Medulla oblongata (tissue), 1 donor: Measurements from ENCODE around the gene ACVRL1.

Source experiments
- DNase-seq: peaks from one replicate; pipeline ENCODE4 v3.0.0-alpha.2; 2015; ENCODE audit errors: extremely low spot score

Gene ACVRL1

GRCh38 chr12:51942501-51943000, 35.2 kb downstream of the ACVRL1 start:
- DNase-seq, result no peak

GRCh38 chr12:51943346-51943745, 36.0 kb downstream of the ACVRL1 start:
- DNase-seq, result no peak

- no peak for DNase-seq
These were observed 37.4 kb downstream of the ACVRL1 start for GRCh38 chr12:51944608-51945233.

- no peak for DNase-seq
These were observed 40.1 kb downstream of the ACVRL1 start for GRCh38 chr12:51947246-51947996.

GRCh38 chr12:51948066-51948465, 40.8 kb downstream of the ACVRL1 start:
- DNase-seq, result no peak

GRCh38 chr12:51949342-51950030, 42.2 kb downstream of the ACVRL1 start:
- DNase-seq, result no peak

- no peak for DNase-seq
These were observed 43.4 kb downstream of the ACVRL1 start for GRCh38 chr12:51950682-51951198.

GRCh38 chr12:51951199-51951842, 44.0 kb downstream of the ACVRL1 start, which contains the start of gene ACVR1B:
TSS of gene ACVR1B (plus strand) at chr12:51951699. CDS start at chr12:51951744, 45 bp downstream.
- peak; percentile 85 for DNase-seq

DNA sequence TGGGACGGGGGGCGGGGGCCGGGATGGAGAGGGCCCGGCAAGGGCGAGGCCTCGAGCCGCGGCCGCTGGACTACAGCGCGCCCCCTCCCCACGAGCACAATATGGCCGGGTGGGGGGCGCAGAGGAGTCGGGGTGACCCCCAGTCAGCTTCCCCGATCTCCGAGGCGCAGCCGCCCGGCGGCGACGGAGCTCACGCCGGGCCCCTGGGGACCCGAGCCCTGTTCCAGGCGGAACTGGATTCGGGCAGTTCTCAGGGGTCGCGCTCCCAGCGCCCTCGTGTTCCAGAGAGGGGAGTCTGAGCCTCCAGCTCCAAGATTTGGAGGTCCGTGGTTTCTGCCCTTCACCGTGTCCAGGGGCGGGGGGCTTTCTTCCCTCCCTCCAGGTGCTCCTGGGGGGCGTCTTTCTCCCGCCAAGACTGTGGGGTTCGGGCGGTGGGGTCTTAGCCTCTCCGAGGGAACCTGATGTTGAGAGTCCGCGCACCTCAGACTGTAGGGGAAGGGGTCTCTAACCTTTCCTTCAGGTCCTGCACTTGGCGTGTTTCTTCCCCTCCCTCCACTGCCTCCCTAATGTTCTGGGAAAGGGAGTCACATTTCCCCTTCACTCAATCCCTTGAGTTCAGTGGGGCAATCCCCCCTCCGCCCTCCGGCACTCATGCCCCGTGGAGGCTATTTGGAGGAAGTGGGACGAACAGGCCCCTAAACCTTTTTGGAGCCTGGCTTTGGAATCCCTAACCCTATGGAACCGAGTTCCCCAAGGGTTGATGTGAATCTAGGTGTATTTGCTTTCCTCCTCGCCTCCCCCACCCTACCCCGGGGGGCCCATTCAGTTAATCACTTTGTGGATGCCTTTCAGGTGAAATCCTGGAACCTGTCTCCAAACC, 44.8 kb downstream of the ACVRL1 start:
- DNase-seq, result no peak

- no peak for DNase-seq
These were observed 45.8 kb downstream of the ACVRL1 start for GRCh38 chr12:51953089-51953488.

DNA sequence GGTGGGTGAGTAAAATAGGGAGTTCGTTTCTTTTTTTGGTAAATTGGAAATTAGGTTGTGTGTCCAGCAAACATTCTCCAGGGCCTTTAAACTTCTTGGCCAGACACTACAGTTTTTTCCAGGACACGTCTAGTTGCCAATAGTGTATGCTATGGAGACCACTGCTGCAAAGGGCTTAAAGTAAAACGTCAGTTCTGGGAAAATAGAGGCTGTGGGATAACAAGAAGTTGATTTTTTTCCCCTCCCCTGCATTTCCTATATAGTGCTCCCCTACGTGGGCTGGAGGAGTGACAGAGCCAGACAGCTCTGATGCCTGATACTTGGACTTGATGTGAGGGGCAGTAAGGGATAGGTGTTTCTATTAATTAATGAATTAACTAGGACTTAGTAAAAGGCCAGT, 46.6 kb downstream of the ACVRL1 start:
- no peak for DNase-seq

- DNase-seq, result no peak
These were observed 47.5 kb downstream of the ACVRL1 start for GRCh38 chr12:51954561-51955361.

GRCh38 chr12:51955702-51956101, 48.4 kb downstream of the ACVRL1 start:
- DNase-seq, result no peak

GRCh38 chr12:51958542-51958941, 51.2 kb downstream of the ACVRL1 start:
- DNase-seq, result no peak

DNA sequence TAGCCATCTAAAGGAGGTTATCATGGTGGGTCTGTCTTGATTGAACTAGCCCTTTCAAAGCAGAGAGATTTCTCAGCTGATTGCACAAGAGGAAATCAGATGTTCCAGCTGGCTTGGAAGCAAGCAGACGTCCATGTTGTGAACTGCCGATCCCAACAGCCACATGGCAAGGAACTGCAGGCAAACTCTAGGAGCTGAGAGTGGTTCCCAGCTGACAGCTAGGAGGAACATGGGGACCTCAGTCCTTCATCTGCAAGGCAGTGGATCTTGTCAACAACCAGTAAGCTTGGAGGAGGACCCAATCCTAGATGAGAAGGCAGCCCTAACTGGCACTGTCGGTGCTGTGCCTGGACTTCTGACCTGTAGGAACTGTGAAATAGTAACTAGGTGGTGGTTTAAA, 51.9 kb downstream of the ACVRL1 start:
- DNase-seq, result no peak

GRCh38 chr12:51959921-51960320, 52.6 kb downstream of the ACVRL1 start:
- DNase-seq, result no peak

GRCh38 chr12:51960488-51960887, 53.2 kb downstream of the ACVRL1 start:
- DNase-seq, result no peak

- DNase-seq, result no peak
These were observed 53.6 kb downstream of the ACVRL1 start for GRCh38 chr12:51960890-51961289.

DNA sequence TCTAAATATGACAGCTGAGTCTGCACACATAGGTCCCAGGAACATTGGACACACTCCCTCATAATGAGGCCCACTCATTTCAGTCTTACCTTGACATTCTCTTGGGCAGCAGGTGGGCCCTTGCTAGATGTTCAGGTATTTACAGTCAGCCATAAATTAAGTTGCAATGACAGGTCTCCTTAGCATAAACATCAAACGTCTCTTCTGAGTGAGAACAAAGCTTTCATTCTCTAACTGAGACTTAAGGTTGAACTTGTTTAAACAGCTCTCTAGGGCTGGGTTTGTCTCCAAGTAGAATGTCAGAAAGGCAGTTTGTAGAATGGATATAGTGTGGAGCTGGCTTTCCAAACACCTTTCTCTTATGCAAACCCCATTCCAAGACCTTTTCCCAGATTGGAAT, 54.5 kb downstream of the ACVRL1 start:
- no peak for DNase-seq

DNA sequence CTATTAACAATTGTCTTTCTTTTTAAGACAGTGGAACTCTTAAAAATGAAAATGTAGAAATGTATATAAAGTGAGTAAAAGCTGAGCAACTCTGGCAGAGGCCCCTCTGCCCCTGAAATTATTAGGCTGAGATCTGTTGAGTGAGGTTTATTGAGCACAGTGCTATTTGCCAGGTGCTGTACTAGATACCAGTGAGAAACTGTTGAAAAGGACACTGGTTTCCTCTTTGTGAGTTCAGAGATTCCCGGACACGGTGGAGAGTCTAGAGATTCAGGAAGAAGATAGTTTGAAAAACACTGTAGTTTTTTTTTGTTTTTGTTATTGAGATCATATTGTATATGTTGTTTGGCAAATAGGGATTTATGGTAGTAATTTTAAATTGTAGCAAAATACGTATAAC, 55.4 kb downstream of the ACVRL1 start:
- no peak for DNase-seq
